PC-9 (cell line): ENCODE results near the gene FKBP1C. TPM values are rescaled to one million over a fixed set of nuclear protein-coding genes. Genes with fewer than 3 reads are reported as not detected.

Experiments
- BruUV-seq: library from RNA; stranded (reverse); fragments of 400-500 nt; replicated peaks from 2 replicates; lab custom pipeline; 2021; lab: Mats Ljungman, UMichigan
- CTCF ChIA-PET: fragments of 300-600 bp; sonication (Branson Sonifier 250); formaldehyde crosslinking; loops from one replicate; lab custom pipeline; 2022; ENCODE audit warnings: antibody characterized with exemption; lab: Charles Lee
- POLR2A ChIA-PET: fragments of 300-600 bp; sonication (Branson Sonifier 250); formaldehyde crosslinking; loops from one replicate; lab custom pipeline; 2022; ENCODE audit warnings: antibody characterized with exemption; ENCODE audit not compliant: unreplicated experiment; lab: Charles Lee
- DNase-seq, 2 experiments: peaks; one replicate each; pipeline versions ENCODE4 v3.0.0 to v3.0.0-alpha.2; 2015 to 2022; ENCODE audit warnings: mixed read lengths in 1 of 2
- H2AFZ ChIP-seq: fragments of 200-600 bp; sonication (generic); 2 replicates; pipeline ENCODE4 v1.8.1; 2017; ENCODE audit warnings: antibody characterized with exemption
- H3F3A ChIP-seq: fragments of 200-600 bp; sonication (generic); 2 replicates; pipeline ENCODE4 v1.8.1; 2017; ENCODE audit warnings: antibody characterized with exemption, mild to moderate bottlenecking, low read depth; ENCODE audit not compliant: insufficient read depth
- H3K27ac ChIP-seq: fragments of 200-600 bp; sonication (generic); 2 replicates; pipeline ENCODE4 v1.6.1; 2016; ENCODE audit warnings: mixed run types
- H3K27me3 ChIP-seq: fragments of 200-600 bp; sonication (generic); 2 replicates; pipeline ENCODE4 v1.6.1; 2016; ENCODE audit warnings: low read depth, mixed run types; ENCODE audit not compliant: insufficient read depth
- H3K36me3 ChIP-seq: fragments of 200-600 bp; sonication (generic); 2 replicates; pipeline ENCODE4 v1.6.1; 2016; ENCODE audit warnings: low read depth, mixed run types
- H3K4me1 ChIP-seq: fragments of 200-600 bp; sonication (generic); replicated peaks from 2 replicates; pipeline ENCODE4 v1.6.1; 2016; ENCODE audit warnings: mixed run types; ENCODE audit not compliant: insufficient read depth
- H3K4me2 ChIP-seq: fragments of 200-600 bp; sonication (generic); 2 replicates; pipeline ENCODE4 v1.6.1; 2017; ENCODE audit warnings: mixed run types
- H3K4me3 ChIP-seq: fragments of 200-600 bp; sonication (generic); 2 replicates; pipeline ENCODE4 v1.6.1; 2016; ENCODE audit warnings: mixed run types
- H3K79me2 ChIP-seq: fragments of 200-600 bp; sonication (generic); 2 replicates; pipeline ENCODE4 v1.6.1; 2017; ENCODE audit warnings: low read depth, mixed run types
- H3K9me2 ChIP-seq: fragments of 200-600 bp; sonication (generic); 2 replicates; pipeline ENCODE4 v1.8.1; 2017; ENCODE audit warnings: mild to moderate bottlenecking; ENCODE audit not compliant: insufficient read depth
- H3K9me3 ChIP-seq: fragments of 200-600 bp; sonication (generic); 2 replicates; pipeline ENCODE4 v1.8.1; 2016; ENCODE audit warnings: low read depth; ENCODE audit not compliant: insufficient read depth
- H4K20me1 ChIP-seq: fragments of 200-600 bp; sonication (generic); 2 replicates; pipeline ENCODE4 v1.8.1; 2017; ENCODE audit not compliant: insufficient read depth
- EZH2 ChIP-seq: fragments of 200-600 bp; sonication (generic); IDR thresholded peaks from 2 replicates; pipeline ENCODE4 v1.8.0; 2017; ENCODE audit warnings: antibody characterized with exemption, low read depth
- intact Hi-C: fragments of 100-400 bp; cut with micrococcal nuclease; formaldehyde crosslinking; loops from one replicate; pipeline ENCODE4 v1.10.0; 2022; ENCODE audit not compliant: unreplicated experiment
- total RNA-seq: library from RNA; stranded (reverse); gene quantifications from 2 replicates; pipeline ENCODE4 v1.2.3, GENCODE V29; 2021
- TF ChIP-seq, protein P1 (sequence below): fragments of 200-600 bp; sonication (generic); conservative IDR thresholded peaks from 2 replicates; pipeline ENCODE4 v1.6.1; 2017; ENCODE audit warnings: mixed run types, antibody characterized with exemption, mild to moderate bottlenecking, moderate library complexity

Gene FKBP1C
- total RNA-seq, 1 experiment from 2014 or later: 0.46 TPM

GRCh38 chr6:63193324-63193723 is 17.9 kb upstream of the FKBP1C start:
- Histone ChIP-seq H3K4me1 (no peaks in the 10 kb centered on the region), H4K20me1 (no peaks in the 10 kb centered on the region), H3K4me2 (no peak overlapping the region), H3K27me3 (peaks cover 6% of the 10 kb centered on the region; the same call in 1 of the 2 replicates), H3K36me3 (no peaks in the 10 kb centered on the region), H3F3A (no peaks in the 10 kb centered on the region; the same call in 1 of the 2 replicates), H3K4me3 (no peak overlapping the region), H3K27ac (no peak overlapping the region), H3K9me2 (peaks cover 1% of the 10 kb centered on the region; the same call in 1 of the 2 replicates), H3K9me3 (no peaks in the 10 kb centered on the region), H3K79me2 (no peaks in the 10 kb centered on the region), H2AFZ (no peak overlapping the region)
- ChIA-PET CTCF (no interaction called here), POLR2A (no interaction called here)
- intact Hi-C loops: no loop called here
- TF ChIP-seq EZH2: no peak
- TF ChIP-seq, protein P1, sequence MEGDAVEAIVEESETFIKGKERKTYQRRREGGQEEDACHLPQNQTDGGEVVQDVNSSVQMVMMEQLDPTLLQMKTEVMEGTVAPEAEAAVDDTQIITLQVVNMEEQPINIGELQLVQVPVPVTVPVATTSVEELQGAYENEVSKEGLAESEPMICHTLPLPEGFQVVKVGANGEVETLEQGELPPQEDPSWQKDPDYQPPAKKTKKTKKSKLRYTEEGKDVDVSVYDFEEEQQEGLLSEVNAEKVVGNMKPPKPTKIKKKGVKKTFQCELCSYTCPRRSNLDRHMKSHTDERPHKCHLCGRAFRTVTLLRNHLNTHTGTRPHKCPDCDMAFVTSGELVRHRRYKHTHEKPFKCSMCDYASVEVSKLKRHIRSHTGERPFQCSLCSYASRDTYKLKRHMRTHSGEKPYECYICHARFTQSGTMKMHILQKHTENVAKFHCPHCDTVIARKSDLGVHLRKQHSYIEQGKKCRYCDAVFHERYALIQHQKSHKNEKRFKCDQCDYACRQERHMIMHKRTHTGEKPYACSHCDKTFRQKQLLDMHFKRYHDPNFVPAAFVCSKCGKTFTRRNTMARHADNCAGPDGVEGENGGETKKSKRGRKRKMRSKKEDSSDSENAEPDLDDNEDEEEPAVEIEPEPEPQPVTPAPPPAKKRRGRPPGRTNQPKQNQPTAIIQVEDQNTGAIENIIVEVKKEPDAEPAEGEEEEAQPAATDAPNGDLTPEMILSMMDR: no peak
- DNase-seq: no peak
- no TSS peak for BruUV-seq

GRCh38 chr6:63197741-63198140 is 13.5 kb upstream of the FKBP1C start:
- H4K20me1 ChIP-seq: no peaks in the 10 kb centered on the region
- H3K9me3 ChIP-seq: no peaks in the 10 kb centered on the region
- H3K4me2 ChIP-seq: no peak overlapping the region
- no peaks in the 10 kb centered on the region for H3K79me2 ChIP-seq
- no peak for TF ChIP-seq EZH2
- TF ChIP-seq, protein P1: no peak
- H3K36me3 ChIP-seq: no peaks in the 10 kb centered on the region
- POLR2A ChIA-PET: no interaction called here
- H3K4me1 ChIP-seq: no peaks in the 10 kb centered on the region
- H3K4me3 ChIP-seq: no peak overlapping the region
- peaks cover 4% of the 10 kb centered on the region; the same call in 1 of the 2 replicates for H3K9me2 ChIP-seq
- DNase-seq: no peak
- CTCF ChIA-PET: no interaction called here
- intact Hi-C loops: no loop called here
- no peaks in the 10 kb centered on the region for H3K27me3 ChIP-seq
- no peak overlapping the region for H3K27ac ChIP-seq
- no peak overlapping the region for H2AFZ ChIP-seq
- no peaks in the 10 kb centered on the region; the same call in 1 of the 2 replicates for H3F3A ChIP-seq
- BruUV-seq: no TSS peak

DNA sequence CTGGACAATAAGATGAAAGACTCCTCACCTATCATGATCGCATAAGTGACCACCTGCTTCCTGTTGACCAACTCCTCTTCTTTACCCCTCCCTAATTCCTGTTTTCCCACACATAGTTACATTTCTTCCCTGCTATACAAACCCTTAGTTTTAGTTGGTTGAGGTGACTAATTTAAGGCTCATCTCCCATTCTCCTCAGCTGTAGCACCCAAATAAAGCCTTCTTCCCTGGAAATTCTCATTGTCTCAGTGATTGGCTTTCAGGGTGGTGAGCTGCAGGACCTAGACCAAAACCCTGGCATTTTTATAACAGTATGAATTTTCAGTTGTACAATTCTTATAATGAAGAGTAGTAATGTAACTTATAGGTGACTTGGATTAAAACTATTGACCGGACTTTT is 2.1 kb downstream of the FKBP1C start:
- Histone ChIP-seq H3K4me2 (no peak overlapping the region), H4K20me1 (no peaks in the 10 kb centered on the region), H3K4me1 (no peaks in the 10 kb centered on the region), H3F3A (no peaks in the 10 kb centered on the region), H3K9me2 (no peaks in the 10 kb centered on the region), H3K4me3 (no peak overlapping the region), H2AFZ (no peak overlapping the region), H3K36me3 (no peaks in the 10 kb centered on the region), H3K27ac (no peak overlapping the region), H3K9me3 (no peaks in the 10 kb centered on the region), H3K79me2 (no peaks in the 10 kb centered on the region), H3K27me3 (no peaks in the 10 kb centered on the region)
- no peak for DNase-seq
- BruUV-seq: no TSS peak
- CTCF ChIA-PET: no interaction called here
- intact Hi-C loops: no loop called here
- TF ChIP-seq, protein P1: no peak
- TF ChIP-seq EZH2: no peak
- POLR2A ChIA-PET: no interaction called here
